GM19324 (cell line): ENCODE results near the gene KRT31.
"Not testable (repeated sequence)": the region's sequence is repeated elsewhere in the genome, so short reads cannot be mapped to it uniquely, and the experiment has no call there.

Experiments
- ATAC-seq: cut with Tn5 transposase; IDR thresholded peaks from one replicate; pipeline ENCODE4 v1.9.1; 2021; ENCODE audit warnings: mild to moderate bottlenecking, moderate library complexity; ENCODE audit not compliant: unreplicated experiment, low FRiP score

KRT31 gene

DNA sequence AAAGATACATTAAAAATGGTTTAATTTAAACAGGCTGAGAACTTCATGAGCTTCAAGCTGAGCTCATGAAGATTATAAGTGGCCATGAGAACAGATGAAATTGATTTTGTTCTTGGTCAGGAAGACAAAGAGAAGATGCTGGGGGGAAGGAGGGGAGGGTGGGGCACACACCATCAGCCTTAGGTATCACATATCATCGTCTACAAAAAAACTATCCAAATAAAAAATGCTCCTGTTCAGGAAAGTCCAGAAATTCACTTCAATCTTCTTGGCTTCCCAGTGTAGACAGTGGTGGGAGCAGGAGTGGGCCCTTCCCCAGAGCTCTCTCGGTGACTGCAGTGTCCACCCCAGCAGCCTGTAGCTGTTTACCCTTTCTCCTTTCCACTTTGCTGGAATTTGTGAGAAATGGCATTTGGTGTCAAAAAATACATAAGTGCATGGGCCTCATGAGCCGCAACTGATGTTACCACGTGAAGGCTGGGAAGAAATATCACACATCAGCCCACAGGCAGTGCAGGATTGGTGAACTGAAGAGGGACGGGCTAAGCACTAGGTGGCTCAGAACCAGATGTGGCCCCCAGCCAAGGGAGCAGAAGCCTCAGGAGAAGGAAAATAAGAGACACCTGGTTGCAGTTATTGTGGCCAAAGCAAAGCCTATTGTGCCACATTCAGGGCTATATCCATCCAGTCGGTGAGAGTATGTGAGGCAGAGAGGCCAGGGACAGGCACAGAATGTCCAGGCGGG is 20.9 kb upstream of the KRT31 start:
- ATAC-seq, result no peak

DNA sequence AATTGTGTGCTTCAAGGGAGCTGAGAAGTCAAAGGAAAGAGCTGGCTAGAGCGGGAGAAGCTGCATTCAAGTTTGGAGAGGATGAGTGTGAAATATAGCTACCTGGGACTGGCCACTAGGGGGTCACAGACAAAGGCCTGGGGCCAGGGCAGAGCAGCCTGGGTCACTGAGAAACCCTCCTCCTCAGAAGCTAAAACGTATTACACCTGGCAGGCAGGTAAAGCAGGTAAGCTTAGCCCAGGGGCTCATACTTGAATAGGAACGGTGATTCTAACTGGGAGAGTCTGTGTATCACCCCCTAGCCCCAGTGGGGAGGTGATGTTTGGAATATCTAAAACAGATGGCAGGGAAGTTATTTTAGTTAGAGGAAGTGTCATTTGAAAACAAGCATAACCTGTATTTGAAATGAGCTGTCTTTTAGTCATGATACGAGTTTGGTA is 20.2 kb upstream of the KRT31 start:
- ATAC-seq, result no peak

DNA sequence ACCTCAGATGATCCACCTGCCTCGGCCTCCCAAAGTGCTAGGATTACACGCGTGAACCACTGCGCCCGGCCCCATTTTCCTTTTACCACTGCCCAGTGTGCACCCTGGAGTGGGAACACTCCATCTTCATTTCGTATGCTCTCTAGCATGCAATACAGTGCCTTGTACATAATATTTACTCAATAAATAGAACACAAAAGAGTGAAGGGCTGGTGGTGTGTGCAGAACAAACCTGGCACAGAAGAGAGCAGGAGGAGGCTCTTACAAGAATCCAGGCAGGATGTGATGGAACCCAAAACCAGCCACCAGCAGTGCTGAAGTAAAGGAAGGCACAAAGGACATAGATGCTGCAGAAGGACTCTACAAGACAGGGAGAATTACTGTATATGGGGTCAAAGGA is 19.7 kb upstream of the KRT31 start:
- ATAC-seq, result no peak

DNA sequence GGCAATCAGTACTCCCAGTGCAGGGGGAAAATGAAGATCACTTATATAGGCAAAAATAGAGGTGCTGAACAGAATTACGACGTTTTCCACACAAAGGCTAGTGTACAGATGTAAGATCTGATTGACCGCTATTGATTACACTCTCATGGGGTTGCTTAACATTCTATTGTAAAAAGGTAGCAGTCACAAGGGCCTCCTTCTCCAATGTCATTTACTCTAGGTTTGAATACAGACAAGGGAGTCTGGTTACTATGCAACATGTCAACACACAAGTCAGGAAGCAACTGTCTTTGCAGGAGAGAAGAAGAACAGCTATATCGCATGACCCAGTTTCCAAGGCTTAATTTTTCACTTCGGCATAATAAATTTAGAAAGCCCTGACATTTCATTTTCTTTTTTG is 19.1 kb upstream of the KRT31 start:
- ATAC-seq, result no peak

DNA sequence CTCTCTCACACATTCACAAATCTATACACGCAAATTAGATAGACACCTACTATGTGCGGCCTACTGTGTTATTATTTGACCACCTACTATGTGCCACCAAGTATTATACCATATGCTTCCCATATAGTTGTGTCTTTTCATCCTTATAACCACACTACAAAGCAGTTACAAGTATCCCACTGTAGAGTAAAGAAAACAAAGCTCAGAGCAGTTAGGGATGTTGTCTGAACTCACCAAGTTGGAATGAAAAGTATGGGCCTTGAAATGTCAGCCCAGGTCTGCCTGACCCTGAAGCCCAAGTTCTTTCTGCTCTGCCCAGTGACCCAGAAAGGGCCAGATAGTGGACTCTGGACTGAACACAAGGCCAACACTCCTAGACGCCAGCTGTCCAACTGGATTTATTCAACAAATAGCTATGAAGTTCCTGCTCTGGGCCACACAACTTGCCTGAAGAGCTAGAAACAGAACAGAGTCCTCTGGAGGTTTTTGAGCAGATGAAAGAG is 18.5 kb upstream of the KRT31 start:
- ATAC-seq, result no peak

DNA sequence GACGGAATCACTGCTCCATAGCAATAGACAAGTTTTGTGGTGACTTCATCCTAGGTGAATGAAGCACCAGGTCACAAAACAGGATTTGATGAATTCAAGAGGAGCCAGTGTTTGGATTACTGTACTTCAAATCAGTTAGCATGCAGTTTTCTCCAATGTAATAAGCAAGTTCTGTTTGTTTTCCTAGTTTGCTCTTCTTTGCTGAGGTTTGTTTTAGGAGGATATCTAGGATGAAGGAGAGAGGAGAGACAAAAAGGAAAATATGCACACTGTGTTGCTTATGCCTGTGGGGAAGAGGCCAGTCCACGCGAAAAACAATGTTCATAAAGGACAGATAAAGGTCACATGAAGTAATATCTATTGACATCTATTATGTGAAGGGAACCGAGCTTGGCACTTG is 18.0 kb upstream of the KRT31 start:
- ATAC-seq, result no peak

DNA sequence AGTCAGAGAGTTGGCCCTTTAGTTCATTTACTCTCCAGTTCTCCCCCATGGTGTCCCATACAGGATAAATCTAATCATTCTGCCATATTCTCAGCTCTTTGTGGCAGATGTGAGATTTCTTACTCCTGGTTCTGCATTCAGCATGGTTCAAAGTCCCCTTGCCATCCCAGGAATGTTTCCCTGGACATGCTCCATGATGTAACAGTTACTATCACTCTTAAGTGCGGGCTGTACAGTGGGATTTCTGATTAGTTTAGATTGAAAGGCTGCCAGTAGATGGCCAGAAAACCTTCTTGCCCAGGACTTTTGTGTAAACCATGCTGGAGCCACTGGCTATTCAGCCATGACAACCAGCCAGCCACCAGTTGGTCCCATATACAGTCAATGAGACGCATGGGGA is 16.6 kb upstream of the KRT31 start:
- ATAC-seq, result no peak

DNA sequence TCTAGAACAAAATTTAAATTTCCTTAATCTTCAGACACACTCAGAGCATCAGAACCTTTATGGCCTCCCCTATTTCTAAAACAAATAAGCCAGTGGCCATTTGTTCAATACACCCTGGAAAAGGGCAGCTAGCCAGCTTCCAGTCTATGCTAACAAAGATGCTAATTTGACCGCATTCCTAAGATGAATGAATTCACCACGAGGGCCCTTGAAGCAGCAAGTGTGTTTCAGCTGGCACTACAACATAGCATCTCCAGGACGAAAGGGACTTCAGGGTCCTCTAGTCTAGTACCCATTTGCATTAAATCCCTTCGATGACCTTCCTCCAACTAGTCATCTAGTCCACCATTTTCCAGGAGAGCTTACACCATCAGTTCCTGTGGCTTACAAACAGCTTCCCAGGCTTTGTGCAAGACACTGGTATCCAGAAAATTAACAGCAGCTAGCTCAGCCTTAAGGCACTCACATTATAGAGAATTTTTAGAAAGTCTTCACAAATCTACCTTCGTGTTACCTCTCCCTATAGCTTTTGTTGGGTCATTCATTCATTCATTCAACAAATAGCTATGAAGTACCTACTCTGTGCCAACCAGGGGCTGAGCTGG is 16.0 kb upstream of the KRT31 start:
- no peak for ATAC-seq

DNA sequence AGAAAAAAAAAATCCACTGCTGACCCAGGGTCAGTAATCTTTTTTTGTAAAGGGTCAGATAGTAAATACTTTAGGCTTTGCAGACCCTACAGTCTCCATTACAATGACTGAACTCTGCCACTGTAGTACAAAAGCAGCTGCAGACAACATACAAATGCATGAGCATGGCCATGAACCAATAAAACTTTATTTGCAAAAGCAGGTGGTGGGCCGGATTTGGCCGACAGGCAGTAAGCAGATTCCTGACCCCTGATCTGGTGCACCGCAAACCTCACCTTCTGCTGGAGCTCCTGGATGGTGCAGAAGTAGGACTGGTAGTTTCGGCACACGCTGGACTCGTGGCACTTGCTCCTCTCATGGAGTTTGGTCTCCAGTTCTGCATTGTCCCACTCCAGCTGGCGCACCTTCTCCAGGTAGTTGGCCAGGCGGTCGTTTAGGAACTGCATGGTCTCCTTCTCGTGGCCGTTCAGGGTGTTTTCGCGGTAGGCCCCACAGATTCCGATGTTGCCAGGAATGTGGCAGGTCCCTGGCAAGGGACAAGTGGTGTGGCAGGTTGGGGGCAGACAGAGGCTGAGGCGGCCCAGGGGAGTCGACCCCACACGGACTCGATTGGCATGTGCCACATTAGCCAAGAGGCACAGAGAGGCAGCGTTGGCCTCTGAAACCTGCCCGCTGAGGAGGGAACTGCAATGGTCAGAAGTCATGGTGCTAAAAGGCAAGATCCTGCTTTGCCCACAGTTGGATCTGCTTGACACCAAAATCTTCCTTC is 13.8 kb upstream of the KRT31 start:
- no peak for ATAC-seq

DNA sequence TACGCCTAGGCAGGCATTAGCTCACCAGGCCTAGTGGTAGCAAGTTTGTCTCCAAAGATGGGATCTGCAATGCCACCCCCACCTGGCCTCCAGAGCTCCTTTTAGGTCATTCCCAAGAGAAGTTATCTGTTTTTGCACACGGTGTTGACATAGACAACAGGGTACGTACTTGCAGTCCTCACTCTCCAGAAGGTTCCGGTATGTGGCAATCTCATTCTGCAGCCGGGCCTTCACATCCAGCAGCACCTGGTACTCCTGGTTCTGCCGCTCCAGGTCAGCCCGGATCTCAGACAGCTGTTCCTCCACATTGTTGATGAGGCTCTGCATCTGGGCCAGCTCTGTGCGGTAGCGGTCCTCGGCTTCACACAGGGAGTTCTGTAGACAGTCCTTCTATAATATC is 9.8 kb upstream of the KRT31 start:
- no peak for ATAC-seq

DNA sequence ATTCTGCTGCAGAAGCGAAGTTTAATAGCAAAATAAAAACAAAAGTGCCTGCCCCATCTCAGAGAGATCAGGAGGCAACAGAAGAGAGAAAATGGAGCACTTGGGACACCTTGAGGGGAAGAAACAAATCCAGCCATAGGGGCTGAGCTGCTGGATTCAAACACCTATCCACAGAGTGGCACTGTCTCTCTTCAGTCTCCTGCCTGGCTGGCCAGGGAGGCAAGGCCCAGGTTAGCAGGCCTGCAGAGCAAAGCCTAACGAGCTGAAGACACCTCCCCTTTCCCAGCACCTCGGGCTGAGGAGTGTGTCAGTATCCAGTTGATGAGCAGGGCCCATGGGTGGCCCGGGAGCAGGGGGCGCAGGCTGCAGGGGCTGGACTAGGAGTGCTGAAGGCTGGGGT is 8.8 kb upstream of the KRT31 start:
- ATAC-seq, result no peak

DNA sequence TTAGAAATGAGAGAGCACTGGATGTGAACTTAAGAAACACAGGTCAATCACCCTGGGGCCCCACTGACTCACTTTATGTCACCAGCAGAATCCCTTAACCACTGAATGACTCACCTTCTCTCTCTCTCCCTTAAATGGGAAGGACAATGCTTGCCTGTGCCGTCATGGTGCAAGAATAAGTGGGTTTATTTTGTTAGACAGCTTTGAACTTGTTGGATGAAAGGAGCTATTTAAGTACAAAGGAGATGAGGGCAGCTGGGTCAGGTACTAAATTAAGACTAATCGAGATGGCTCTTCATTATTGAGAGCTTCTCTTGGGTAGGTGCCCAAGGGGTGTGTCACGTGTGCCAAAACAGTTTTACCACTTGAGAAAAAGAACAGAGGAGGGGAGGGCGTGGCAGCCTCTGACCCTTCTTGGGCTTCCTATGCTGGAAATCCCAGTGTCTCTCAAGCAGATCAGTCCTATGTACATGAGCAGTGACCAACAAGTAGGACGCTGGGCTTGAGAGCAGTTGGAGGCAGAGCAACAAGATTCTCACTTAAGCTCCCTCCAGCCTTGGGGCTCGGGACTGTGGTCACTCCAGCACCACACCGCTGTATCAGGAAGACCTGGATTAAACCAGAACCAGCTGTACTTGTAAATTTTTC is 6.7 kb upstream of the KRT31 start:
- ATAC-seq, result no peak

DNA sequence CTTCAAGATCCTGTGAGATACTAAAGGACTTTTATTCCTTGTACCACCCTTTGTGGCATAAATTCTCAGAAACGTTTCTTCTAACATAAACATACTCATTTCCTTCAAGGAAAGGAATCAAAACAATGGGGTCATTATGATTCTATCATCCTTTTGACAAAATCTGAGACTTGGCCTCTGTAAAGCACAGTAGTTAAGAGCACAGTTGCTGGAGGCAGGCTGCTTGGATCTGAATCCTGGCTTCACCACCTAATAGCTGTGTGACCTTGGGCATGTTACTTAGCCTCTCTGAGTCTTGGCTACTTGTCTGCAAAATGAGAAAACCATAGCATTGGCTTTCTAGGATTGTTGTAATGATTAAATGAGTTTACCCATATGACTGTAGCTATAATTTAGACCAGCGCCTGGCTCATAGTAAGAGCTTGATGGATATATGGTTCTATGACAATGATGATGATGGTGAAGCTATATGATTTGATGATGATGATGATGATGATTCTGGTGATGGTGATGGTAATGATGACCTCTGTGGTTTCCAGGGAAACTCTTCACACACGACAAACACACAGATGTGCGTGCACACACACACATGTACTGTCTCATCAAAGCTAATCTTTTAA is 6.1 kb upstream of the KRT31 start:
- no peak for ATAC-seq

DNA sequence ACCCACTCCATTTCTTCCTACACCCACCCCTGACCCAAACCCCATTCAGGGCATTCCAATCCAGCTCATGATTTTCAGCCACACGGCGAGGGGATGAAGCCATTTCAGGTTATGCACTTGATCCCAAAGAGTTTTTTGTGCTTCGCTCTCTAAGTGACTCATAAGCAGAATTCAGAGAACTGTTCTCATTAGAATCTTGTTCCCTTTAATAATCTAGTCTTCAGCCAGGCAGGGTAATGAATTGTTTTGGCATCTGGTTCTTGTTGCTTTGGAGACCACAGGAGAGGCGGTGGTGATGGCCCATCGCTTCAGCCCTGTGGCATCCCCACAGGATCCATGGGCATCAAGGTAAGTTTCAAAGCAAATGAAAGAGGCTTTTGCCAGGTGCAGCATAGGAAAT is 4.8 kb upstream of the KRT31 start:
- ATAC-seq, result no peak

DNA sequence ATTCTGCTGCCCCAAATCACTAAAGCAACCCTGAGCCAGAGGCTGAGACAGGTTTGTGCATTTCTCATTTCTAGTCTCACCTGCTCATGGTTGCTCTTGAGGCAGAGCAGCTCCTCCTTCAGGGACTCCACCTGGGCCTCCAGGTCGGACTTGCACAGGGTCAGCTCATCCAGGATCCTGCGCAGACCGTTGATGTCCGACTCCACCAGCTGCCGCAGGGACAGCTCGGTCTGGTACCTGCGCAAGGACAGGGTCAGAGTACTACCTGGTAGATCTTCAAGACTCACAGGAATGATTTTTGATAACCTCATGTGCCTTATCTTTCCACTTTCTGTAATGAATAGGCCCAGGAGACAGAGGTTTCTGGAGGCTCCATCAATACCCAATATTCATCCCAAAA is 1.1 kb downstream of the KRT31 start:
- no peak for ATAC-seq

DNA sequence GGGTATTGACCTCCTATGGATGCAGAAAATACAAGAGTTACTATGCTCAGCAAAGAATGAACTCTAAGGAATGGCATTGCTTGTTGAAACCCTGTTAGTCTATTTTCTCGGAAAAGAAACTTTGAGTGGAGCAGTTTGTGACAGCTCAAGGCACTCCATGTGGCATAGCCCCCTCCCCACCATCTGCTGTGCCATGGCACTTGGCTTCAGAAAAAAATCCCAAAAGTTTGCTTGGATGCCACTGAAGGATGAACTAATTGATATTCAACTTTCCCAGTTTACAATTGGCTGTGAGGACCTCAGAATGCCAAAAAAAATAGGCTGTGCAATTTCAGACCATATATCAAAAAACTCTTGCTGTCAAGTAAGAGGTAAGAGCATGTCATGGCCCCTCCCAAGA is 1.8 kb downstream of the KRT31 start:
- ATAC-seq, result no peak

DNA sequence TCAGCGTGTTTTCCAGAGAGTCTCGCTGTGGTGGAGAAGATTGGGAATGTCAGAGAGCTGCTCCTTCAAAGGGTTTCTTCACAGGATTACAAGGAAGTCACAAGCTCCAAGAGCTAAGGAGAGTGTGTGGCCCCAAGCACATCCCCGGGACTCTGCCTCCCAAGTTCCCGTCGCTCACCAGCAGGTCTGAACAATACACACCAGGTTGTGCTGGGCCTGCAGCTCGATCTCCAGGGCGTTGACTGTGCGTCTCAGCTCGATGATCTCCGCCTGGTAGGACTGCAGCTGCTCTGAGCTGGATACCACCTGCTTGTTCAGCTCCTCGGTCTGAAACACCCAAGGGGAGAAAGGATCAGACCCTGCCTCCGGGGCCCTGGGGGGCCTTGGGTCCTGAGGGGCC is 2.4 kb downstream of the KRT31 start:
- ATAC-seq, result not testable (repeated sequence)

DNA sequence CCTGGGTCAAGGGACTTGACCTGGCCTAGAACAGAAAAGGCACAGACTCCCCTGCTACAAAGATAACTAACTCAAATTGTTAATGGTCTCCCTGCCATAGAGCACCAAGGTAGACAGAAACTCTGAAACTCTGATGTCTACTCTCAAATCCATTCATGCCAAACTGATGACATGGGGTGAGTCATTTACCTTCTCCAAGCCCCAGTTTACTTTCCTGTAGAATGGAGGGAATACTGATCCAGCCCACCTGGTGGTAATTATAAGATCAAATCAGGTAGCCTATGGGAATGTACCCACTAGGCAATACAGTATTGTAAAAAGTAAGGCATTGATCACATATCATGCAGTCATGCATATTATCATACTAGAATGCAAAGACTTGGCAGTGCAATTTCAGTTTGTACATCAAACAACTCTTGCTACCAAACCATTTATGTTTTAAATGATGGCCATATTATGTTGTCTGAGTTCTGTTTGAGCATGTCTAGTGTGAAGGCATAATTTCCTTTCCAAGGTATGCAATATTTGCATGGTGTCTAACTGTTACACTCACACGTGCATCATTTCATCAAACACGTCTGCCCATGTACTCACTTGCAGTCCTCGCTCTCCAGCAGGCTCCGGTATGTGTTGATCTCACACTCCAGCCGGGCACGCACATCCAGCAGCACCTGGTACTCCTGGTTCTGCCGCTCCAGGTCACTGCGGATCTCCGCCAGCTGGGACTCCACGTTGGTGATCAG is 3.0 kb downstream of the KRT31 start:
- ATAC-seq, result no peak

DNA sequence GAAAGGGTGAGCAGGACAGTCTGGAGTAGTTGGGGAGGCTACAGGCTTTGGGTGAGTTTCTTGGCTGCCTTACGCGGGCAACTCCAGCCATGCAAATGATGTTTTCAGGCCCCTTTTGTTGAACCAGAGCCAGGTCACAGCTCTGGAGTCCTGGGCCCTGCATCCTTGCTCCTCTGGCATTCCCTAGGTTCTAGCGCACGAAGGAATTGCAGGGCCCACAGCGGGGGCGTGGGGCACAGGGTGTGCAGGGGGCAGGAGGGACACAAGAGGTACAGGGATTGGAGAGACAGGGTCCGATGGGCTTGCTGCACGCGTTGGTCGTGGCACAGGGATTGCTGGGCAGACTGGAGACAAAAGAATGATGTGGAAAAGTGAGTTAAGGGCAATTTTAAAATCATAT is 3.6 kb downstream of the KRT31 start:
- no peak for ATAC-seq

DNA sequence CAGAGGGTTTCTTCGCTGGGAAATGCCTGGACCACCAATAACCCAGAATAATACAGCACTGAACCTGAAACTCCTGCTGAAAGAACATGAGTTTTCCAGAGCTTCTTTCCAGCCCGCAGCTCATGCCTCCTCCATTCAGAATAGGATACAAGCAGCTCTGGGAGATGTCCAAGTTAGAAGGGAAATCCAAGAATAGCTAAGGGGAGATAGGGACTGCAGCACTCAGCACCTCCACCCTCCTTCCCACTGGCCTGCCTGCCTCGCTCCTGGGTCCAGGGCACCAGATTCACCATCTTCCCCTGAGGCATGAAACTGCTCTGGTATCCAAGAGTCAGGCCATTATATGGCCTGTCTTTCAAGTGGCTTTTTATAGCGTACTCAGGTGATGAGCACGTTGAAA is 4.1 kb downstream of the KRT31 start:
- no peak for ATAC-seq
